ENCODE measurements around the gene RTN4R.

Gene RTN4R

GRCh38 chr22:20194681-20195593 is 73.2 kb downstream of the RTN4R start:
- no peak for DNase-seq

- DNase-seq = no peak
These were observed 74.2 kb downstream of the RTN4R start for GRCh38 chr22:20193761-20194494.

GRCh38 chr22:20192972-20193760 is 75.0 kb downstream of the RTN4R start:
- DNase-seq = no peak

- DNase-seq = no peak
These were observed 75.7 kb downstream of the RTN4R start for GRCh38 chr22:20192293-20192971.

GRCh38 chr22:20191803-20192202 is 76.3 kb downstream of the RTN4R start:
- no peak for DNase-seq
